Parathyroid adenoma (tissue), 2 donors: ENCODE data around the gene GLRX2.

Source experiments
- H2AFZ ChIP-seq: fragments of 300-600 bp; sonication (generic); one replicate; pipeline ENCODE4 v1.7.0; 2017; ENCODE audit warnings: antibody characterized with exemption, mild to moderate bottlenecking
- H3K27ac ChIP-seq: fragments of 300-600 bp; sonication (generic); one replicate; pipeline ENCODE4 v1.7.0; 2017
- H3K27me3 ChIP-seq: fragments of 300-600 bp; sonication (generic); one replicate; pipeline ENCODE4 v1.7.0; 2017; ENCODE audit warnings: low read length; ENCODE audit not compliant: control insufficient read depth, insufficient read depth
- H3K36me3 ChIP-seq: fragments of 300-600 bp; sonication (generic); one replicate; pipeline ENCODE4 v1.7.0; 2017; ENCODE audit warnings: low read length; ENCODE audit not compliant: control insufficient read depth, insufficient read depth
- H3K4me1 ChIP-seq: fragments of 300-600 bp; sonication (generic); one replicate; pipeline ENCODE4 v1.7.0; 2017; ENCODE audit warnings: control low read depth
- H3K4me2 ChIP-seq: fragments of 300-600 bp; sonication (generic); one replicate; pipeline ENCODE4 v1.7.0; 2017; ENCODE audit warnings: low read length
- H3K4me3 ChIP-seq: fragments of 300-600 bp; sonication (generic); one replicate; pipeline ENCODE4 v1.7.0; 2017; ENCODE audit warnings: low read depth, low read length
- H3K79me2 ChIP-seq: fragments of 300-600 bp; sonication (generic); one replicate; pipeline ENCODE4 v1.7.0; 2017; ENCODE audit warnings: control low read depth
- H3K9ac ChIP-seq: fragments of 300-600 bp; sonication (generic); one replicate; pipeline ENCODE4 v1.7.0; 2017; ENCODE audit warnings: mild to moderate bottlenecking
- H3K9me3 ChIP-seq: fragments of 300-600 bp; sonication (generic); one replicate; pipeline ENCODE4 v1.7.0; 2017; ENCODE audit warnings: low read length; ENCODE audit not compliant: control insufficient read depth
- TF ChIP-seq, protein P1 (sequence below): fragments of 300-600 bp; sonication (generic); IDR thresholded peaks from one replicate; pipeline ENCODE4 v1.7.0; 2017; ENCODE audit warnings: antibody characterized with exemption, mild to moderate bottlenecking
- donor health status: primary hyperparathyroidism.

Gene GLRX2

DNA sequence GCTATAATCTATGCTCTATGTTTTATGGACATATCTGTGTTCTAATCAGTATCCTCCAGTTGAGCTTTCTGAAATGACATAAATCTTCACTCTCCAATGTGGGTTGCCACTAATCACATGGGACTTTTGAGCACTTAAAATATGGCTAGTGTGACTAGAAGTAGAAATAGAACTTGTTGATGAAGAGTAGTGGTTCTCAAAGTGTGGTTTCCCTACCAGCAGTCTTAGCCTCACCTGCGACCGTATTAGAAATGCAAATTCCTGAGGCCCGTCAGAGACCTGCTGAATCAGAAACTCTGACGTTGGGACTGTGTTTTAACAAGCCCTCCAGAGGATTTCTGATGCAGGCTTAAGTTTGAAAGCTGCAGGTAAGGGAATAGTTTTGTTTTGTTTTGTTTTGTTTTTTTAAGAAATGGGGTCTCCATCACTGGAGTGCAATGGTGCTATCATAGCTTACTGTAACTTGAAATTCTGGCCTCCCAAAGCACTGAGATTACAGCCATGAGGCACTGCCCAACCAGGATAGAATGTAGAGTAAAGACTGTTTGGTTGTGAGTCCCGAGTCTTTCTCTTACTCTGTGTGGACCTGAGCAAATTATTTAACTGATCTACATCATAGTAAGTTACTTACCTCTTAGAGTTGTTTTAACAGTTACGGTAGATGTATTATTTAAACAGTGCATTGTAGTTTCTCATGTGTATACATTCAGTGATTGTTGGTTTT lies 21.7 kb downstream of the GLRX2 start:
- H3K4me3 ChIP-seq: no peak overlapping the region
- TF ChIP-seq, protein P1, sequence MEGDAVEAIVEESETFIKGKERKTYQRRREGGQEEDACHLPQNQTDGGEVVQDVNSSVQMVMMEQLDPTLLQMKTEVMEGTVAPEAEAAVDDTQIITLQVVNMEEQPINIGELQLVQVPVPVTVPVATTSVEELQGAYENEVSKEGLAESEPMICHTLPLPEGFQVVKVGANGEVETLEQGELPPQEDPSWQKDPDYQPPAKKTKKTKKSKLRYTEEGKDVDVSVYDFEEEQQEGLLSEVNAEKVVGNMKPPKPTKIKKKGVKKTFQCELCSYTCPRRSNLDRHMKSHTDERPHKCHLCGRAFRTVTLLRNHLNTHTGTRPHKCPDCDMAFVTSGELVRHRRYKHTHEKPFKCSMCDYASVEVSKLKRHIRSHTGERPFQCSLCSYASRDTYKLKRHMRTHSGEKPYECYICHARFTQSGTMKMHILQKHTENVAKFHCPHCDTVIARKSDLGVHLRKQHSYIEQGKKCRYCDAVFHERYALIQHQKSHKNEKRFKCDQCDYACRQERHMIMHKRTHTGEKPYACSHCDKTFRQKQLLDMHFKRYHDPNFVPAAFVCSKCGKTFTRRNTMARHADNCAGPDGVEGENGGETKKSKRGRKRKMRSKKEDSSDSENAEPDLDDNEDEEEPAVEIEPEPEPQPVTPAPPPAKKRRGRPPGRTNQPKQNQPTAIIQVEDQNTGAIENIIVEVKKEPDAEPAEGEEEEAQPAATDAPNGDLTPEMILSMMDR: no peak
- no peaks in the 10 kb centered on the region for H3K36me3 ChIP-seq
- H2AFZ ChIP-seq: no peak overlapping the region
- no peaks in the 10 kb centered on the region for H3K9me3 ChIP-seq
- no peak overlapping the region for H3K9ac ChIP-seq
- H3K79me2 ChIP-seq: no peaks in the 10 kb centered on the region
- no peaks in the 10 kb centered on the region for H3K4me1 ChIP-seq
- no peak overlapping the region for H3K27ac ChIP-seq
- no peaks in the 10 kb centered on the region for H3K27me3 ChIP-seq
- no peak overlapping the region for H3K4me2 ChIP-seq

DNA sequence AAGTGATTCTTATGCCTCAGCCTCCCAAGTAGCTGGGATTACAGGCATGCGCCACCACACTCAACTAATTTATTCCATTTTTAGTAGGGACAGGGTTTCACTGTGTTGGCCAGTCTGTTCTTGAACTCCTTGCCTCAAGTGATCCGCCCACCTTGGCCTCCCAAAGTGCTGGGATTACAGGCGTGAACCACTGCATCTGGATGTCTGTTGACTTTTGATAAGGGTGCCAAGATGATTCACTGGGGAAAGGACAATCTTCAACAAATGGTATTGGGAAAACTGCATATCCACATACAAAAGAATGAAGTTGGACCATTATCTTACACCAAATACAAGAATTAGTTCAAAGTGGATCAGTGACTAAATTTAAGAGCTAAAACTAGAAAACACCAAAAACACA lies 26.0 kb downstream of the GLRX2 start:
- Histone ChIP-seq H3K9ac (no peak overlapping the region), H3K36me3 (no peaks in the 10 kb centered on the region), H3K27me3 (no peaks in the 10 kb centered on the region), H3K27ac (no peak overlapping the region), H2AFZ (no peak overlapping the region), H3K9me3 (no peaks in the 10 kb centered on the region), H3K4me2 (no peak overlapping the region), H3K79me2 (peaks cover 4% of the 10 kb centered on the region), H3K4me3 (no peak overlapping the region), H3K4me1 (no peaks in the 10 kb centered on the region)
- TF ChIP-seq, protein P1: no peak

DNA sequence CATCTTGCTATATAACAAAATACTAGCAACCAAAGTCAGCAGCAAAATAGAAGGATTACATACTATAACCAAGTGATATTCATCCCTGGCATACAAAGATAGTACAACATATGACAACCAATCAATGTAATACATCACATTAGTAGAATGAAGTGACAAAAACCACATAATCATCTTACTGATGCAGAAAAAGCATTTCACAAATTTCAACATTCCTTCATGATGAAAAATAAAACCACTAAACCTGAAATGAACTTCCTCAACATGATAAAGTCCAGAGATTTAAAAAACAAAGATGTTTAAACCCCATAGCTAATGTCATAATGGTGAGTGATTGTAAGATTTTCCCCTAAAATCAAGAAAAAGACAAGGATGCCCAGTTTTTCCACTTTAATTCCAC lies 27.2 kb downstream of the GLRX2 start:
- TF ChIP-seq, protein P1: no peak
- Histone ChIP-seq H3K36me3 (no peaks in the 10 kb centered on the region), H3K4me1 (no peaks in the 10 kb centered on the region), H3K27me3 (no peaks in the 10 kb centered on the region), H3K27ac (no peak overlapping the region), H3K4me3 (no peak overlapping the region), H3K9ac (no peak overlapping the region), H3K9me3 (no peaks in the 10 kb centered on the region), H2AFZ (no peak overlapping the region), H3K4me2 (no peak overlapping the region), H3K79me2 (peaks cover 6% of the 10 kb centered on the region)

DNA sequence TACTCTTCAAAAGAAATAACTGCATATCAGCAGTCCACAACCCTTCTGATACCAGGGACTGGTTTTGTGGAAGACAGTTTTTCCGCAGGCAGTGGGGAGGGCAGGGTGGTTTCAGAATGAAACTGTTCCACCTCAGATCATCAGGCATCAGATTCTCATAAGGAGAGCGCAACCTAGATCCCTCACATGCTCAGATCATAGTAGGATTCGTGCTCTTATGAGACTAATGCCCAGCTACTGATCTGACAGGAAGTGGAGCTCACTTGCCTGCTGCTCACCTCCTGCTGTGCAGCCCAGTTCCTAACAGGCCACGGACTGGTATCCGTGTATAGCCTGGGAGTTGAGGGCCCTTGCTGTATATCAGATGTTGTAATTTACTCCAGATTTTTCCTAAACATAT lies 34.3 kb downstream of the GLRX2 start:
- H3K4me2 ChIP-seq: no peak overlapping the region
- no peaks in the 10 kb centered on the region for H3K27me3 ChIP-seq
- TF ChIP-seq, protein P1: no peak
- H3K27ac ChIP-seq: no peak overlapping the region
- no peak overlapping the region for H3K4me3 ChIP-seq
- H3K9ac ChIP-seq: no peak overlapping the region
- no peaks in the 10 kb centered on the region for H3K4me1 ChIP-seq
- H2AFZ ChIP-seq: no peak overlapping the region
- peaks cover 21% of the 10 kb centered on the region for H3K79me2 ChIP-seq
- no peaks in the 10 kb centered on the region for H3K9me3 ChIP-seq
- no peaks in the 10 kb centered on the region for H3K36me3 ChIP-seq

DNA sequence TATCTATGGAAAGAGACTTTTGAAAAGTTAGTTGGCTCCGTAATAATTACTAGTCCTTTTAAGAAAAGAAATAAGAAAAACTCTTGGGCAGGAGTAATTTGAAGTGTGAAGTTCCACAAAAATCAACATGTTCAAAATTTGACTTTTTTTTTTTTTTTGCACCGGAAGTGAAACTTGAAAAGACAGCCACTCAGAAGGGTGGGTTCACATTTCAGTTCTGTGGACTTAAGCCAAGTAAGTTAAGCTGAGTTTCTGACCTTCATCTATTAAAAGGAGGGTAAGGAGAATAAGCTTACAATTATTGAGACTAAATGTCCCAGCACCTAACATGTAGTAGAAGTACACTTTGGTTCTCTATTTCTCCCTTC lies 34.8 kb downstream of the GLRX2 start:
- H3K27ac ChIP-seq: no peak overlapping the region
- no peaks in the 10 kb centered on the region for H3K27me3 ChIP-seq
- no peak overlapping the region for H3K4me2 ChIP-seq
- no peak overlapping the region for H3K4me3 ChIP-seq
- no peaks in the 10 kb centered on the region for H3K4me1 ChIP-seq
- peaks cover 25% of the 10 kb centered on the region for H3K79me2 ChIP-seq
- H3K9me3 ChIP-seq: no peaks in the 10 kb centered on the region
- TF ChIP-seq, protein P1: no peak
- H2AFZ ChIP-seq: no peak overlapping the region
- no peak overlapping the region for H3K9ac ChIP-seq
- no peaks in the 10 kb centered on the region for H3K36me3 ChIP-seq
